Cardiac muscle cell (in vitro differentiated cells and primary cell): ENCODE measurements around the gene GNAS. TPM values are rescaled to one million over a fixed set of nuclear protein-coding genes. Genes with fewer than 3 reads are reported as not detected.

Experiments
- DNase-seq, 2 donors: peaks; one replicate each; pipeline versions ENCODE4 v3.0.0 to v3.0.0-alpha.2; 2010 to 2017; ENCODE audit warnings: low read depth in 1 of 2, low spot score in 1 of 2
- H3K27ac ChIP-seq: fragments of 200-600 bp; sonication (generic); 2 replicates; pipeline ENCODE4 v1.5.1; 2016
- H3K27me3 ChIP-seq: fragments of 200-600 bp; sonication (generic); 2 replicates; pipeline ENCODE4 v1.6.0; 2016; ENCODE audit warnings: control low read depth
- H3K36me3 ChIP-seq: fragments of 200-600 bp; sonication (generic); 2 replicates; pipeline ENCODE4 v1.5.1; 2016; ENCODE audit warnings: control low read depth
- H3K4me1 ChIP-seq: fragments of 200-600 bp; sonication (generic); 2 replicates; pipeline ENCODE4 v1.8.1; 2017; ENCODE audit warnings: low read depth, mild to moderate bottlenecking, mixed run types
- H3K4me3 ChIP-seq: fragments of 200-600 bp; sonication (generic); 2 replicates; pipeline ENCODE4 v1.5.1; 2016; ENCODE audit warnings: mild to moderate bottlenecking
- H3K9me3 ChIP-seq: fragments of 200-600 bp; sonication (generic); 2 replicates; pipeline ENCODE4 v1.5.1; 2017; ENCODE audit warnings: low read depth, mild to moderate bottlenecking, control low read depth
- CTCF ChIP-seq: IDR thresholded peaks from 2 replicates; pipeline ENCODE4 v1.5.1; 2012; ENCODE audit warnings: low read depth, mild to moderate bottlenecking, low read length
- polyA plus RNA-seq: library from polyadenylated mRNA; unstranded; fragments of >200 nt; fragmentation: Nextera tagmentation; extraction: Ambion mirVana; gene quantifications from 2 replicates; pipeline ENCODE4 v1.2.1, GENCODE V29; 2016
- total RNA-seq: library from RNA; depleted of rRNA; stranded (reverse); fragments of >200 nt; gene quantifications from 2 replicates; pipeline ENCODE4 v1.2.3, GENCODE V29; 2016

Gene GNAS
- total and polyA plus RNA-seq, 2 experiments from 2014 or later, result 1,319 to 2,744 TPM

- TF ChIP-seq CTCF, result no peak
- no peaks in the 10 kb centered on the region for H3K9me3 ChIP-seq
- no peaks in the 10 kb centered on the region for H3K27me3 ChIP-seq
- no peak for DNase-seq
- H3K36me3 ChIP-seq, result no peaks in the 10 kb centered on the region
- H3K4me3 ChIP-seq, result no peak overlapping the region
- no peak overlapping the region for H3K27ac ChIP-seq
- H3K4me1 ChIP-seq, result peaks cover 10% of the 10 kb centered on the region
Observed at GRCh38 chr20:58810879-58811250, 41.7 kb upstream of the GNAS start.

GRCh38 chr20:58811334-58811733 lies 41.2 kb upstream of the GNAS start:
- Histone ChIP-seq H3K27ac (no peak overlapping the region), H3K4me1 (peaks cover 10% of the 10 kb centered on the region), H3K27me3 (no peaks in the 10 kb centered on the region), H3K36me3 (no peaks in the 10 kb centered on the region), H3K4me3 (no peak overlapping the region), H3K9me3 (no peaks in the 10 kb centered on the region)
- TF ChIP-seq CTCF, result no peak
- DNase-seq, result no peak

GRCh38 chr20:58813369-58813768 lies 39.1 kb upstream of the GNAS start:
- H3K9me3 ChIP-seq, result no peaks in the 10 kb centered on the region
- peaks cover 15% of the 10 kb centered on the region for H3K4me1 ChIP-seq
- H3K4me3 ChIP-seq, result no peak overlapping the region
- no peak for DNase-seq
- H3K27me3 ChIP-seq, result no peaks in the 10 kb centered on the region
- no peak for TF ChIP-seq CTCF
- H3K36me3 ChIP-seq, result no peaks in the 10 kb centered on the region
- no peak overlapping the region for H3K27ac ChIP-seq

- no peaks in the 10 kb centered on the region for H3K27me3 ChIP-seq
- H3K4me1 ChIP-seq, result peaks cover 26% of the 10 kb centered on the region
- no peak overlapping the region for H3K27ac ChIP-seq
- no peak for DNase-seq
- H3K9me3 ChIP-seq, result no peaks in the 10 kb centered on the region
- no peaks in the 10 kb centered on the region for H3K36me3 ChIP-seq
- no peak overlapping the region for H3K4me3 ChIP-seq
- TF ChIP-seq CTCF, result no peak
Observed at GRCh38 chr20:58815448-58815847, 37.1 kb upstream of the GNAS start.

GRCh38 chr20:58816051-58816450 lies 36.5 kb upstream of the GNAS start:
- H3K4me3 ChIP-seq, result no peak overlapping the region
- no peak for TF ChIP-seq CTCF
- no peak for DNase-seq

GRCh38 chr20:58816957-58817651 lies 35.4 kb upstream of the GNAS start:
- H3K27ac ChIP-seq, result peak overlapping the region; percentile 84
- H3K36me3 ChIP-seq, result no peaks in the 10 kb centered on the region
- no peaks in the 10 kb centered on the region for H3K27me3 ChIP-seq
- peaks cover 35% of the 10 kb centered on the region for H3K4me1 ChIP-seq
- DNase-seq, result no peak
- no peaks in the 10 kb centered on the region for H3K9me3 ChIP-seq
- H3K4me3 ChIP-seq, result no peak overlapping the region
- no peak for TF ChIP-seq CTCF

More at GRCh38 chr20:58816051-58816450, 36.5 kb upstream of the GNAS start:
- Histone ChIP-seq H3K27ac (no peak overlapping the region), H3K9me3 (no peaks in the 10 kb centered on the region), H3K4me1 (peaks cover 26% of the 10 kb centered on the region), H3K27me3 (no peaks in the 10 kb centered on the region), H3K36me3 (no peaks in the 10 kb centered on the region)
